Endothelial cell of umbilical vein (primary cell): ENCODE results near the gene TMEM37.

Source experiments
- EZH2 ChIP-seq: IDR thresholded peaks from 2 replicates; pipeline ENCODE4 v1.6.1; 2012; ENCODE audit warnings: borderline replicate concordance, low read depth, mild to moderate bottlenecking, moderate library complexity, low read length, inconsistent platforms; ENCODE audit not compliant: severe bottlenecking
- FOS ChIP-seq: IDR thresholded peaks from 2 replicates; pipeline ENCODE4 v1.6.1; 2011; ENCODE audit warnings: mild to moderate bottlenecking, low read length, moderate library complexity, borderline replicate concordance; ENCODE audit not compliant: insufficient read depth
- TF ChIP-seq, protein P1 (sequence below), 2 donors: IDR thresholded peaks; 1 replicate in 1 of 2; 2 replicates in 1 of 2; pipeline ENCODE4 v1.5.1; 2011; ENCODE audit warnings: low read length in 2 of 2, mild to moderate bottlenecking in 2 of 2, moderate library complexity in 2 of 2, control low read depth in 1 of 2, inconsistent platforms in 1 of 2, low read depth in 1 of 2; ENCODE audit not compliant: insufficient read depth in 1 of 2; ENCODE audit errors: extremely low read depth in 1 of 2

DNA sequence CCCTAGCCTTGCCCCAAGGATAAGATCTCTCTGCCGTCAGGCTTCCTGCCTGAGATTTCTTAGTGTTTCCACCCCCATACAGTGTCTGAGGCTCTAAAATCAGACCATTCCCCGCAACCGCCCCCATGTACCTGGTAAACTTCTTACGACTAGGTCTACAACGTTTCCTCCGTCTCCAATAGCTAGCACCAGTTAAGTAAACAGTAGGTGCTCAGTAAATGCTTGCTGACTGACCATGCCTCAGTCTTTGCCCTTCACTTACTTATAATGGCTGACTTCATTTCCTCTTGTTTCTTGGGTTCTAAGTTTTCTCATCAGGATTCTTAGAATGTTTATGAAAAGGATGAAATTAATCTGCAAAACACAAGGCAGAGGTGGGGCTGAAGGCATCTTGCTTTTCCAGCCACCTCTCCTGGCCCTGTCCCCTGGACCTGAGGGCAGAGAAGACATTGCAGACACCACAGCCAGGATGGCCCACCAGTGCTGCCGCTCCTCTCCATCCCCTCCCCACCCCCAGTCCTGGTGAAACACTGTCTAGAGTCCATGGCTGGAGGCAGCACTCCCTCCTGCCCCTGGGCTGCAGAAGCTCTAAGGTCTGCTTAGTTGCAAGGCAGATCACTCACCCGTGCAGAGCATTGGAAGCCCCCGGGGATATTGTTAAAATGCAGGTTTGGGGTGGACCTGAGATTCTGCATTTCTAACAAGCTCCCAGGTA is 16.9 kb downstream of the TMEM37 start:
- TF ChIP-seq, protein P1, sequence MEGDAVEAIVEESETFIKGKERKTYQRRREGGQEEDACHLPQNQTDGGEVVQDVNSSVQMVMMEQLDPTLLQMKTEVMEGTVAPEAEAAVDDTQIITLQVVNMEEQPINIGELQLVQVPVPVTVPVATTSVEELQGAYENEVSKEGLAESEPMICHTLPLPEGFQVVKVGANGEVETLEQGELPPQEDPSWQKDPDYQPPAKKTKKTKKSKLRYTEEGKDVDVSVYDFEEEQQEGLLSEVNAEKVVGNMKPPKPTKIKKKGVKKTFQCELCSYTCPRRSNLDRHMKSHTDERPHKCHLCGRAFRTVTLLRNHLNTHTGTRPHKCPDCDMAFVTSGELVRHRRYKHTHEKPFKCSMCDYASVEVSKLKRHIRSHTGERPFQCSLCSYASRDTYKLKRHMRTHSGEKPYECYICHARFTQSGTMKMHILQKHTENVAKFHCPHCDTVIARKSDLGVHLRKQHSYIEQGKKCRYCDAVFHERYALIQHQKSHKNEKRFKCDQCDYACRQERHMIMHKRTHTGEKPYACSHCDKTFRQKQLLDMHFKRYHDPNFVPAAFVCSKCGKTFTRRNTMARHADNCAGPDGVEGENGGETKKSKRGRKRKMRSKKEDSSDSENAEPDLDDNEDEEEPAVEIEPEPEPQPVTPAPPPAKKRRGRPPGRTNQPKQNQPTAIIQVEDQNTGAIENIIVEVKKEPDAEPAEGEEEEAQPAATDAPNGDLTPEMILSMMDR (IDR thresholded peaks at IDR 0.05; ENCODE audit: extremely low read depth in 1 of 2, insufficient read depth in 1 of 2, low read depth in 1 of 2, low read length in 2 of 2): no peak
- TF ChIP-seq EZH2: no peak
- no peak for TF ChIP-seq FOS
